B cell (primary cell): Measurements from ENCODE around the gene KCTD5. TPM values are rescaled to one million over a fixed set of nuclear protein-coding genes. Genes with fewer than 3 reads are reported as not detected.

Experiments
- ATAC-seq: fragments of 200-7000 bp; cut with Tn5 transposase; one replicate; pipeline ENCODE4 v1.10.0; 2021; ENCODE audit warnings: low read depth, mild to moderate bottlenecking, moderate number of reproducible peaks, moderate library complexity
- CTCF ChIA-PET: fragments of 350-600 bp; sonication (Branson Sonifier 250); formaldehyde crosslinking; loops from one replicate; lab custom pipeline; 2021; ENCODE audit warnings: antibody characterized with exemption, inconsistent platforms; lab: Charles Lee
- POLR2A ChIA-PET: fragments of 350-600 bp; sonication (Branson Sonifier 250); formaldehyde crosslinking; loops from one replicate; lab custom pipeline; 2021; ENCODE audit warnings: antibody characterized with exemption; lab: Charles Lee
- DNase-seq: peaks from one replicate; pipeline ENCODE4 v3.0.0; 2013
- H2AFZ ChIP-seq: 2 replicates; pipeline ENCODE4 v1.6.1; 2012; ENCODE audit warnings: mild to moderate bottlenecking, low read depth, low read length; ENCODE audit not compliant: insufficient read depth, poor library complexity, severe bottlenecking
- H3K27ac ChIP-seq, 2 donors: 1 replicate in 1 of 2; 2 replicates in 1 of 2; pipeline ENCODE4 v1.5.1; 2012 to 2013; ENCODE audit warnings: low read length in 2 of 2, mild to moderate bottlenecking in 2 of 2, moderate library complexity in 1 of 2
- H3K27me3 ChIP-seq, 4 experiments: fragments of 200-600 bp in 1 of 4; sonication (generic) in 1 of 4; replicated peaks in 1 of 4; 1 replicate in 2 of 4; 2 replicates in 2 of 4; pipeline versions ENCODE4 v1.6.1 to v1.7.0; 2013 to 2016; ENCODE audit warnings: low read length in 3 of 4, mild to moderate bottlenecking in 2 of 4, mixed read lengths in 1 of 4, moderate library complexity in 1 of 4; ENCODE audit not compliant: insufficient read depth in 4 of 4, control insufficient read depth in 3 of 4; ENCODE audit errors: control extremely low read depth in 1 of 4
- H3K36me3 ChIP-seq, 2 experiments: replicated peaks in 1 of 2; 1 replicate in 1 of 2; 2 replicates in 1 of 2; pipeline versions ENCODE4 v1.6.1 to v1.7.1; 2013; ENCODE audit warnings: low read length in 1 of 2; ENCODE audit not compliant: insufficient read depth in 2 of 2, control insufficient read depth in 1 of 2; ENCODE audit errors: control extremely low read depth in 1 of 2, extremely low read depth in 1 of 2
- H3K4me1 ChIP-seq, 2 donors: fragments of 200-600 bp in 1 of 2; sonication (generic) in 1 of 2; 1 replicate in 1 of 2; 2 replicates in 1 of 2; pipeline versions ENCODE4 v1.5.1 to v1.6.1; 2013 to 2017; ENCODE audit warnings: low read length in 2 of 2; ENCODE audit not compliant: control insufficient read depth in 2 of 2, insufficient read depth in 2 of 2
- H3K4me2 ChIP-seq: replicated peaks from 2 replicates; pipeline ENCODE3; 2012; ENCODE audit warnings: mild to moderate bottlenecking, low read depth, low read length; ENCODE audit not compliant: poor library complexity, severe bottlenecking
- H3K4me3 ChIP-seq, 5 experiments: fragments of 200-600 bp in 1 of 5; sonication (generic) in 1 of 5; 1 replicate in 3 of 5; 2 replicates in 2 of 5; pipeline versions ENCODE4 v1.5.1 to v1.7.0; 2011 to 2016; ENCODE audit warnings: low read length in 4 of 5, mild to moderate bottlenecking in 4 of 5, low read depth in 2 of 5, control low read depth in 1 of 5, moderate library complexity in 1 of 5; ENCODE audit not compliant: insufficient read depth in 1 of 5; ENCODE audit errors: control extremely low read depth in 1 of 5, extremely low read depth in 1 of 5
- H3K79me2 ChIP-seq: fragments of 200-600 bp; sonication (generic); one replicate; pipeline ENCODE4 v1.6.0; 2016; ENCODE audit warnings: low read length; ENCODE audit not compliant: control insufficient read depth, insufficient read depth
- H3K9ac ChIP-seq: fragments of 200-600 bp; sonication (generic); 2 replicates; pipeline ENCODE4 v1.6.1; 2017; ENCODE audit warnings: mild to moderate bottlenecking, low read length, moderate library complexity
- H3K9me3 ChIP-seq, 3 donors: one replicate each; pipeline versions ENCODE4 v1.6.1 to v1.7.1; 2013; ENCODE audit warnings: low read length in 2 of 3; ENCODE audit not compliant: control insufficient read depth in 2 of 3, insufficient read depth in 1 of 3; ENCODE audit errors: control extremely low read depth in 1 of 3
- H4K20me1 ChIP-seq: 2 replicates; pipeline ENCODE4 v1.6.0; 2012; ENCODE audit warnings: mild to moderate bottlenecking, low read length; ENCODE audit not compliant: insufficient read depth, control insufficient read depth, poor library complexity, severe bottlenecking
- H3K27ac Mint-ChIP-seq: one replicate; pipeline ENCODE4 v1.8.0; 2021; ENCODE audit warnings: mixed read lengths
- H3K27me3 Mint-ChIP-seq: one replicate; pipeline ENCODE4 v1.8.0; 2021; ENCODE audit warnings: mixed read lengths
- H3K4me1 Mint-ChIP-seq: one replicate; pipeline ENCODE4 v1.8.0; 2021; ENCODE audit warnings: mixed read lengths
- H3K4me3 Mint-ChIP-seq: one replicate; pipeline ENCODE4 v1.8.0; 2021; ENCODE audit warnings: mixed read lengths
- H3K9me3 Mint-ChIP-seq: one replicate; pipeline ENCODE4 v1.8.0; 2022; ENCODE audit warnings: mixed read lengths; ENCODE audit not compliant: insufficient read depth
- CTCF ChIP-seq: fragments of 200-600 bp; IDR thresholded peaks from one replicate; pipeline ENCODE4 v1.8.0; 2022; ENCODE audit warnings: antibody characterized with exemption, mild to moderate bottlenecking
- EZH2 ChIP-seq: IDR thresholded peaks from 2 replicates; pipeline ENCODE4 v1.6.1; 2012; ENCODE audit warnings: borderline replicate concordance, low read depth, mild to moderate bottlenecking, moderate library complexity, low read length; ENCODE audit not compliant: insufficient read depth, poor library complexity, severe bottlenecking
- WGBS: methylation state at CpG from one replicate; pipeline ENCODE4 v1.1.5; 2013; ENCODE audit warnings: missing lambda C conversion rate; ENCODE audit not compliant: insufficient coverage; 5-methylcytosine and 5-hydroxymethylcytosine counted together
- intact Hi-C: fragments of 100-400 bp; cut with micrococcal nuclease; formaldehyde crosslinking; loops from one replicate; pipeline ENCODE4 v1.10.0; 2022
- polyA plus RNA-seq: library from polyadenylated mRNA; depleted of rRNA; stranded (reverse); fragments of >200 nt; gene quantifications from 2 replicates; pipeline ENCODE4 v1.2.3, GENCODE V29; 2012
- total RNA-seq, 2 donors: library from RNA; stranded (reverse); fragments of 120-200 nt in 1 of 2; gene quantifications; 1 replicate in 1 of 2; 2 replicates in 1 of 2; pipeline versions ENCODE4 v1.2.3 to v1.2.4, GENCODE V29; 2013 to 2022

KCTD5 gene
- total and polyA plus RNA-seq, 2 donors (not counting 1 experiment from before 2014, with no cell fraction given): 17.2 to 37.3 TPM

- no peaks in the 10 kb centered on the region for H4K20me1 ChIP-seq
- no peak overlapping the region for H2AFZ ChIP-seq
- H3K4me3 Mint-ChIP-seq: no peak overlapping the region
- POLR2A ChIA-PET: no interaction called here
- no peaks in the 10 kb centered on the region for H3K4me1 ChIP-seq
- TF ChIP-seq EZH2 (no peak), CTCF (no peak)
- CTCF ChIA-PET: no interaction called here
- DNase-seq (no peak), ATAC-seq (no peak)
- H3K9ac ChIP-seq: no peak overlapping the region
- no peak overlapping the region for H3K27ac ChIP-seq
- H3K9me3 Mint-ChIP-seq: no peaks in the 10 kb centered on the region
- no peaks in the 10 kb centered on the region for H3K79me2 ChIP-seq
- H3K36me3 ChIP-seq: no peaks in the 10 kb centered on the region
- no peak overlapping the region for H3K27ac Mint-ChIP-seq
- no peaks in the 10 kb centered on the region for H3K4me1 Mint-ChIP-seq
- WGBS: 88% methylated on average over 6 of the region's 10 CpGs
- H3K27me3 ChIP-seq: peaks cover 0 to 6% (median 0%) of the 10 kb centered on the region in 4 experiments
- no peaks in the 10 kb centered on the region for H3K9me3 ChIP-seq
- H3K4me3 ChIP-seq: no peak overlapping the region
- H3K4me2 ChIP-seq: no peak overlapping the region
- intact Hi-C loops: no loop called here
- H3K27me3 Mint-ChIP-seq: peaks cover 6% of the 10 kb centered on the region
Observed at GRCh38 chr16:2734844-2735515, 52.7 kb downstream of the KCTD5 start.

- H3K9me3 ChIP-seq: no peaks in the 10 kb centered on the region
- no peak for DNase-seq
- no peak overlapping the region for H3K27ac Mint-ChIP-seq
- no peak overlapping the region for H3K4me3 Mint-ChIP-seq
- intact Hi-C loops: no loop called here
- H3K9ac ChIP-seq: no peak overlapping the region
- CTCF ChIA-PET: no interaction called here
- 97% methylated on average over 10 of the region's 11 CpGs for WGBS
- H3K4me1 Mint-ChIP-seq: no peaks in the 10 kb centered on the region
- no peaks in the 10 kb centered on the region for H4K20me1 ChIP-seq
- no peak overlapping the region for H3K4me3 ChIP-seq
- H3K27me3 Mint-ChIP-seq: peaks cover 6% of the 10 kb centered on the region
- no peak overlapping the region for H3K4me2 ChIP-seq
- no peak overlapping the region for H2AFZ ChIP-seq
- H3K9me3 Mint-ChIP-seq: no peaks in the 10 kb centered on the region
- TF ChIP-seq CTCF: no peak
- TF ChIP-seq EZH2: no peak
- no peaks in the 10 kb centered on the region for H3K79me2 ChIP-seq
- H3K36me3 ChIP-seq: no peaks in the 10 kb centered on the region
- no peak overlapping the region for H3K27ac ChIP-seq
- POLR2A ChIA-PET: interaction anchor here (0.7 kb wide), 1 partner anchor 757 kb away, joined by 3 read pairs; no protein-coding TSS in a partner anchor
- ATAC-seq: no peak
- H3K27me3 ChIP-seq: peaks cover 0 to 6% (median 0%) of the 10 kb centered on the region in 4 experiments
- no peaks in the 10 kb centered on the region for H3K4me1 ChIP-seq
Observed at GRCh38 chr16:2736476-2737237, 54.3 kb downstream of the KCTD5 start.
